GOT3 (cell line): ENCODE data around the gene CEACAM19.
"Not testable (repeated sequence)": the region's sequence is repeated elsewhere in the genome, so short reads cannot be mapped to it uniquely, and the experiment has no call there.

ENCODE experiments used
- DNase-seq: peaks from one replicate; lab custom pipeline; 2025; ENCODE audit warnings: mixed read lengths; lab: John Stamatoyannopoulos, UW

CEACAM19 gene, protein sequence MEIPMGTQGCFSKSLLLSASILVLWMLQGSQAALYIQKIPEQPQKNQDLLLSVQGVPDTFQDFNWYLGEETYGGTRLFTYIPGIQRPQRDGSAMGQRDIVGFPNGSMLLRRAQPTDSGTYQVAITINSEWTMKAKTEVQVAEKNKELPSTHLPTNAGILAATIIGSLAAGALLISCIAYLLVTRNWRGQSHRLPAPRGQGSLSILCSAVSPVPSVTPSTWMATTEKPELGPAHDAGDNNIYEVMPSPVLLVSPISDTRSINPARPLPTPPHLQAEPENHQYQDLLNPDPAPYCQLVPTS

DNA sequence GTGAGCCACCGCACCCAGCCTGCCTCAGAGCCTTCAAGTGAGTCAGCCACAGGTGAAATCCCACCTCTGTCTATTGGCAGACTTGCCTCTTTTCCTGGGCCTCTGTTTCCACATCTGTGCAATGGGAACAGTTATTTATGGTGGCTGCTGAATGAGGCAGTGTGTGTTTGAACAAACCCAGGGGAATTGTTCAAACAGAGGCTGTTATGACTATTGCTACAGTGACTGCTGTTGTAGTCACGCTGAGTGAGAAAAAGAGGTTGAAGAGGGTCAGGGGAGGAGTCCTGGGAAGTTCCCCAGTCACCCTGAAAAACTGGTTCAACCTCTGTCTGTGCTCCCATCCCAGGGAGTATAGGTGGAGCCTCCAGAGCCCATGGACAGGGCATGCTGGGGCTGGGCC lies at the start of gene CEACAM19:
Gene CEACAM19, plus strand, starts transcription at position 83 of the 400 bp plus-strand sequence. CDS start 450 bp downstream, outside the sequence.
- no peak for DNase-seq

DNA sequence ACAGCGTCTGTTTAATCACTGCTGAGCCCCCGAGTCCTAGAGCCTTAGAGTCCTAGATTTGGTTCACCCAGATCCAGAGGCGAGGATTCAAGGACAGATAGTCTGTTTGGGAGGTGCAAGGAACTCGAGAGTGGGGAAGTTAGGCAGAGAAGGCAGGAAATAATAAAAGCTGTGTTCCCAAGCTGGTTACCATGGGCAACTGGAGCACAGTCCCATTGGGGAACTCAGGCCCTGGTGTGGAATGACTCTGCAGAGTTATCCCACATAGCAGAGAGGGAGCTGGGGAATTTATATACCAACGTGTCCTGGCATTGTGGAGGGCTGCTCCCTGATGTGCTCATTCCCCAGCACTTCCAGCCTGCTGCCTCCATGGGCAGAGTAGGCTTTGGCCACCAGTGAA lies 48.2 kb upstream of the CEACAM19 start:
- DNase-seq, result no peak

DNA sequence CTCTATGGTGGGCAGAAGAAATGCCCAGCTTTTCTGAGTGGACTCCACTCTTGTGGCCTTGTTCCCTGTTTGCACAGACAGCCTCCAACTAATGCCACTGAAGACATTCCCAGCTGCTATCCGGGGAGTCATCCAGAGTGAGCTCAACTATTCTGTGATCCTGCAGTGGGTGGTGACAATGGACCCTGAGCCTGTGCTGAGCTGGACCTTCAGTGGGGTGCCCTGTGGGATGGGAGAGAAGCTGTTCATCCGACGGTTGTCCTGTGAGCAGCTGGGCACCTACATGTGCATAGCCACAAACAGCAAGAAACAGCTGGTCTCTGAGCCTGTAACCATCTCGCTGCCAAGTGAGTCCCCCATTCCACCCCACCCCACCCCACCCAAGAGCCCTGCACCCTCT lies 47.7 kb upstream of the CEACAM19 start:
- DNase-seq, result no peak

DNA sequence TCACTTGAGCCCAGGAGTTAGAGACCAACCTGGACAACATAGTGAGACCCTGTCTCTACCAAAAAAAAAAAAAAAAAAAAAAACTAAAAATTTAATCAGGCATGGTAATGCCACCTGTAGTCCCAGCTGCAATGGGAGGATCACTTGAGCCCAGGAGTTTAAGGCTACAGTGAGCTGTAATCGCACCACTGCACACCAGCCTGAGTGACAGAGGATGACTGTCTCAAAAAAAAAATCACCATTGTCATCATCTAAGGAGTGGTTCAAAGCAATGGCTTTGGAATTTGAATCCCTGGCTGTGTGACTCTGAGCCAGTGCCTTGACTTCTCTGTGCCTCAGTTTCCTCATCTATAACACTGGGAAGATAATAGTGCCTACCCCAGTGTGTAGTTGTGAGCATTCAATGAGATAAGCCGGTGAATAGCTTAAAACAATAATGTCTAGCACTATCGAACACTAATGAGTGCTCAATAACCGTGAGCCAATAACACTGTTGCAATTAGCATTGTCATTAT lies 46.4 kb upstream of the CEACAM19 start:
- DNase-seq, result no peak

DNA sequence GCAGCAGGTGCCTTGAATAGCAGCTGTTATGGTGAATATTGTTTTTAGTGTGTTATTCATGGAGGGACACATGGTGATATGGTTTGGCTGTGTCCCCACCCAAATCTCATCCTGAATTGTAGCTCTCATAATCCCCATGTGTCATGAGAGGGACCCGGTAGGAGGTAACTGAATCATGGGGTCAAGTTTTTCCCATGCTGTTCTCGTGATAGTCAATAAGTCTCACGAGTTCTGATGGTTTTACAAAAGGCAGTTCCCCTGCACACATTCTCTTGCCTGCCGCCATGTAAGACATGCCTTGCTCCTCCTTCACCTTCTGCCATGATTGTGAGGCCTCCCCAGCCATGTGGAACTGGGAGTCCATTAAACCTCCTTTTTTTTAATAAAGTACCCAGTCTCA lies 45.6 kb upstream of the CEACAM19 start:
- DNase-seq, result not testable (repeated sequence)

DNA sequence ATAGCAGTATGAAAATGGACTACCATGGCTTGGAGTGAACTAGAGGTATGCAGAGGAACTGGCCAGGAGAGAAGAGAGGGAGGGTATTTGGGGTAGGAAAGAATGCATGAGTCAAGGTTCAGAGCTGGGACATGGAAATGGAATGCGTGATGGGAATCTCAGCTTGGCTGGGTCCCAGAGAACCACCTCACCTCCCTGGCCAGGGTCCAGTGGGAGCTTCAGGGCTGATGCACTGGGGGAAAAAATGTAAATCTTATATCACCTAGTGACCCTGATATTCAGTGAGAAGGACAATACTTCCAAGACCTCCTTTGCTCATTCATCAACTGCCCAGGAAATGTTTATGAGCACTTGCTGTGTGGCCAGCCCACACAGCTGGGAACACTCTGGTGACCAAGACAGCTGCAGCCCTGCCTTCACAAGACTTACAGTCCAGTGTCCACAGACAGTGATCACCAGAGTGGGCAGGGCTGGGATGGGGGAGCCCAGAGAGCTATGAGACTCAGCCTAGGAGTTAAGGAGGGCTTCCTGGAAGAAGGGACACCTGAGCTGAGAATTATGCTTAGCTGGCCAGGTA lies 45.1 kb upstream of the CEACAM19 start:
- DNase-seq, result no peak

DNA sequence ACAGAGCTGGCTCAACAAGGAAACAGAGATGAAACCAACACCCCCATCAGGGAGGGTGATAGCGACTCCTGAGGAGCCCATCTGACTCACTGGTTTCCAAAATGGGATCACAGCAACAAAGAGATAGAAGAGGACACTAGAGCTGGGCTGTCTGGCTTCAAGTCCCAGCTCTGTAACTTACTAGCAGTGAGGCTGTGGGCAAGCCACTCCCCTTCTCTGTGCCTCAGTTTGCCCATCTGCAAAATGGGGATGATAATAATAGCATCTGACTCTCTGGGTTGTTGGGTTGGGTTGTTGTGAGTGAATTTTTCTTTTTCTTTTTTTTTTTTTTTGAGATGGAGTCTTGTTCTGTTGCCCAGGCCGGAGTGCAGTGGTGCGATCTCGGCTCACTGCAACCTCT lies 43.7 kb upstream of the CEACAM19 start:
- DNase-seq, result no peak

DNA sequence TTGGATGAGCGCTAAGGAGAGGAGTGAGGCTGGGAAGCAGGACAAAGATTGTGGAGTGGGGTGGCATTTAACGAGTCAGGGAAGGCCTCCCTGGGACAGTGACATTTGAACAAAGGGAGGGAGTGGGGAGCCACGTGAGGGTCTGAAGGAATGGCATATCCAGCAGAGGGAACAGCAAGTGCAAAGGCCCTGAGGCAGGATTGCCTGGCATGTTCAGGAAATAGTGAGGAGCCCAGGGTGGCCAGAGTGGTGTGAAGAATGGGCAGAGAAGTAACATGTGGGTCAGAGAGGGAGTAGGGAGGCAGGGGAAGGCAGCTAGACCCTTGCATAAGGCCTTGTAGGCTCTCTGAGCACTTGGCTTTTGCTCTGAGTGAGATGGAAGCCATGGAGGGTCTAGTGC lies 42.5 kb upstream of the CEACAM19 start:
- DNase-seq, result no peak

DNA sequence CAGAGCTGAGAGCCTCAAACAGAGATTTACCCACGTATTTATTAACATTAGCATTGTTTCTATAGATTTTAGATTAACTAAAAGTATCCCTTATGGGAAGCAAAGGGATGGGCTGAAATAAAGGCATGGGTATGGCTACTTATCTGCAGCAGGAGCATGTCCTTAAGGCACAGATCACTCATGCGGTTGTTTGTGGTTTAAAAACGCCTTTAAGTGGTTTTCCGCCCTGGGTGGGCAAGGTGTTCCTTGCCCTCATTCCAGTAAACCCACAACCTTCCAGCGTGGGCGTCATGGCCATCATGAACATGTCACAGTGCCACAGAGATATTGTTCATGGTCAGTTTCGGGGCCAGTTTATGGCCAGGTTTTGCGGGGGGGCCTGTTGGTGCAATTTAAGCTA lies 39.7 kb upstream of the CEACAM19 start:
- not testable (repeated sequence) for DNase-seq

DNA sequence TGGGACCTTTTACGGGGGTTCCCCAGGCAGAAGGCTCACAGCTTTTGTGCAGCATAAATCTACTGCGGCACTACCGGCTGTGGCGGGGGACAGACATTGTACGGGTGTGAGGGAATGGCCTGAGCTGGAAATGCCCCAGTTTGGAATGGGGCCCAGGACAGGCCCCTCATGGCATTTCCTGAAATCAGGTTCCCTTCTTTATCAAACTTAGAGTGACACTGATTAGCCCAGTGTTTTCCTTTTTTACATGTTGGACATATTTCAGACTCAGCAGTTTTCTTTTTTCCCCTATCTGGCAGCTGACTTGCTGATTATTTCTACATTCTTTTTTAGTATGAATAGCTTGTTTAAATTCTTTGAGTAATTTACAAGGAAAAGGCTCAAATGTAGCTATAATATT lies 37.2 kb upstream of the CEACAM19 start:
- not testable (repeated sequence) for DNase-seq

DNA sequence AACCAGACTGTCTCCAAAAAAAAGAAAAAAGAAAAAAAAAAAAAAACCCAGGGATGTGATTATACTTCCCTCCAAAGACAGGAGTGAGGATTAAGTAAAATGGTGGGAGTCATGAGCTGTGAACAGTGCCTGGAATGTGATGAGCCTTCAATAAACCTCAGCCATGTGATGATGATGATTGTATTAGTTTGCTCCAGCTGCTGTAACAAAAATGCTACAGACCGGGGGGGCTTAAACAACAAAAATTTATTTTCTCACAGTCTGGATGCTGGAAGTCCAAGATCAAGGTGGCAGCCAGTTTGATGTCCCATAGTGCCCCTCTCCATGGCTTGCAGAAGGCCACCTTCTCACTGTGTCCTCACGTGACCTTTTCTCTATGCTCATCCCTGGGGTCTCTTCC lies 36.5 kb upstream of the CEACAM19 start:
- DNase-seq, result no peak

DNA sequence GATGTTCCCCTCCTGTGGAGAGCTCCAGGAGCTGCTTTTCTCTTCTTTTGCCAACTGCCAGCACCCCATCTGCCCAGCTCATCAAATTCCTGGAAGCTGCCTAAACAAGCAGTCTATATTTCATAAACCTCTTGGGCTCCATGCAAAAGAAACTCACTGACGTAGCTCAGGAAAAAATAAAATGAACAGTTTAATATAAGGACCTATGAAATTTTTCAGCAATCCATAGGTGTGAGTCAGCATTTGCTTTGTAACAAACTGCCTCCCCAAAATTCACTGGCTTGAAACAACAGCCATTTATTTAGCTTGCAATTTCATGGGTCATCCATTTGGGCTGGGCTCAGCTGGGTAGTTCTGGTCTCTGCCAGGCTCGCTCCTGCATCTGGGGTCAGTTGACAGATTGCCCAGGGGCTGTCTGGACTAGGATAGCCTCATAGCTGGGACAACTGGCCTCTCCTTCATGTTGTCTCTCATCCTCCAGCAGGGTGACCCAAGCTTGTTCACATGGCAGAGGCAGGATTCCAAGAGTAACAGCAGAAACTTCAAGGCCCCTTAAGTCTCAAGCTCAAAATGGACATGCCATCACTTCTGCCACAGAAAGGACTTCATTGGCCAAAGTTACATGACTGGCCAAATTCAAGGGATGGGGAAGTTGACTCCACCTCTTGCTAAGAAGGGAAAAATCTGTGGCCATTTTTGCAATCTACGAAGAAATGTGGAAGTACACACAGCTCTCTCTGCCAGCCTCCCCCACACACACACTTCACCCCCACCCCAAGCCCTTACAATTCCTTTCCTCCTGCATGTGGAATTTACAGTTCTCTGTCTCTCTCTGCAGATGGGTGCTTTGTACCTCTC lies 35.5 kb upstream of the CEACAM19 start:
- DNase-seq, result no peak

DNA sequence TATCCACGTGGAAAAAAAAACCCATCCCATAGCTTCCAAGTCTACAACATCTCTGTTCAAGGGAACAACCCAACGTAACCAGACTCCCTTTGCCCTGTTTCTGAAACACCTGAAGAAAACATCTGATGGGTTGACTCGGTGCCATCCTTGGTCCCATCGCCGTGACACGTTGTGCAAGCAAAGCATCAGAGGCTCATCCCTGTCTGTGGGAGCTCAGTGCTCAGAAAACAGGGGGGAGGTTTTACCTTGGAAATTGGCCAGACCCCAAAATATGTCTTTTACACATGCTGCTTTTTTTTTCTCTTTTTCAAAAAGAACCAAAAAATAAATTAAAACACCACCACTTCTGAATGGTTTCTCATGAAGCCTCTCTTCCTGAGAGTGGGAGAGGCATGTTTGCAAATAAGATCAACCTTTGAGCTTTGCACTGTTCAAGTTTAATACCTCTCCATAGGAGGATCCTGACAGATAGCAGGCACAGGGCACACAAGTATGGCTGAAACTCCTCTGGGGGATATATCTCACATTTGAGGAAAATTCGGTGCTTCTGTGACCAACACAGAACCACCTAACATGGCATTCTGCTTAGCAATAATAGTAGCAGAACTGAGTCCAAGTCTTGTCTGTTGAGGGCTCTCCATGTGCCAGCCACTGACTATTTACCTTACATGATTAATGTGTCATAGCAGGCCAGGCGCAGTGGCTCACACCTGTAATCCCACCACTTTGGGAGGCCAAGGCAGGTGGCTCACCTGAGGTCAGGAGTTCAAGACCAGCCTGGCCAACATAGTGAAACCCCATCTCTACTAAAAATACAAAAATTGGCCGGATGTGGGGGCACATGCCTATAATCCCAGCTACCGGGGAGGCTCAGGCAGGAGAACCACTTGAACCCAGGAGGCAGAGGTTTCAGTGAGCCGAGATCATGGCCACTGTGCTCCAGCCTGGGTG lies 34.6 kb upstream of the CEACAM19 start:
- DNase-seq, result no peak

DNA sequence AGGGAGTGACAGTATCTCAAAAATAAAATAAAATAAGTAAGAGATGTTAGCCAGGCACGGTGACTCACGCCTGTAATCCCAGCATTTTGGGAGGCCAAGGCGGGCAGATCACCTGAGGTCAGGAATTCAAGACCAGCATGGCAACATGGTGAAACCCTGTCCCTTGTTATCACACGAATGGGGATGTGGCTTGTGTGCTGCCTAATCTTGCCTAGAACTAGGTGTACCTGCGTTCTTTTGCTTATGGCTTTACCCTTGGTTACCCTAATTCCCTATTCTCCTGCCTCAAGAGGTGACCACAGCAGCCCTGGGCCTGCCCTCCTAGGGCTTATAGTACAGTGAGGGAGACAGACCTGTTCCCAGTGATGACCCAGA lies 33.9 kb upstream of the CEACAM19 start:
- no peak for DNase-seq

DNA sequence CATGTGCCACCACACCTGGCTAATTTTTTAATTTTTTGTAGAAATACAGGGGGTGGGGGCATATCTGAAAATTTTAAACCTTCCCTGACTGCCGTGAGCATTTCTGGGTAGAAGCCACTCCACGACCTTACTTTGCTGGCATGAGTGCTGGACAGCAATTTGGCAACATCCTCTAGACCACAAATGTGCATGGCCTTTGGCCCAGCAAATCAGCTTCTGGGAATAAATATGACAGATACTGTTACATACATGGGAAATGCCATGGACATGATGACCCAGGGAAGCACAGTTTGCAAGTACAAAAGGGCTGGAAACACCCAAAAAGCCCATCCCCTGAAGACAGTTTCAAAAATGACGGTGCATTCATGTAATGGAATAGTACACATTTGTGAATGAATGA lies 30.8 kb upstream of the CEACAM19 start:
- DNase-seq, result no peak

DNA sequence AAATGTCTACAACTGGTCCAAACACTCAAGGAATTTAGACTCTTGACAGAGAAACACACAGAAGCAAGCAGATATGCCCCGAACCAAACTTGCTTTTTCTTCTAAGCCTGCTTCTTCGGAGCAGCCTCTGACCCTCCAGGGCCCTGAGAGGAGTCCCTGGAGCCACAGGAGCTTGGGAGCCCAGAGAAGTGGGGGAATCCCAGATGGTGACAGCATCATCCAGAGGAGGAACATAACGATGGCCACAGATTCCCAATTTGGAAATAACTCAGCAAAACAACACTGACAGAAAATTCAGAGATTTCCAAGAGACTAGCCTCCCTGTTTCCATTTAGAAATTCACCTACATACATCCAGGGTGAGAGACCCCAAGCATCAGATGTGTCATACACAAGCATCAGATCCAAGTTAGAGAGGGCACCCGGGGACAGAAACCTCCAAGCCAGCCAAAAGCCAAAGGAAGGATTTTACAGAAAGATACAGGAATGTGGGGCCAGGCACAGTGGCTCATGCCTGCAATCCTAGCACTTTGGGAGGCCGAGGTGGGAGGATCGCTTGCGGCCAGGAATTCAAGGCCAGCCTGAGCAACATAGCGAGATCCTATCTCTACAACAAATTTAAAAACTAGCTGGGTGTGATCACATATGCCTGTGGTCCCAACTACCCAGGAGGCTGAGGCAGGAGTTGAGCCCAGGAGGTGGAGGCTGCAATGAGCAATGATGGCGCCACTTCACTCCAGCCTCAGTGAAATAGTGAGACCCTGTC lies 29.6 kb upstream of the CEACAM19 start:
- no peak for DNase-seq

DNA sequence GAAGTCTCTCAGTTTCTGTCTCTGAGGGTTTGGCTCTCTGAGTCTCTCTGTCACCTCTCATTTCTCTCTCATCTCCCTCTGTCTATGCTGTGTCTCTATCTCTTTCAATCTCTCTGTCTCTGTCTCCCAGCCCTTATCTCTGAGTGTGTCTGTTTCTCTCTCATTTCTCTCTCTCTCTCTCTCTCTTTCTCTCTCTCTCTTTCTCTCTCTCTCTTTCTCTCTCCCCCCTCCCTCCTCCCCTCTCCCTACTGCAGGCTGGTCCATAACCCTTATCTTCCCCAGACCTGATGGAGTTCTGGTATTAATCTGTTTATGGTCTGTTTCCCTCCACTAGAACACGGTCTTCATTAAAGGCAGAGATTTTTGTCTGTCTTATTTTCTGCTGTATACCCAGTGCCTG lies 28.9 kb upstream of the CEACAM19 start:
- no peak for DNase-seq

DNA sequence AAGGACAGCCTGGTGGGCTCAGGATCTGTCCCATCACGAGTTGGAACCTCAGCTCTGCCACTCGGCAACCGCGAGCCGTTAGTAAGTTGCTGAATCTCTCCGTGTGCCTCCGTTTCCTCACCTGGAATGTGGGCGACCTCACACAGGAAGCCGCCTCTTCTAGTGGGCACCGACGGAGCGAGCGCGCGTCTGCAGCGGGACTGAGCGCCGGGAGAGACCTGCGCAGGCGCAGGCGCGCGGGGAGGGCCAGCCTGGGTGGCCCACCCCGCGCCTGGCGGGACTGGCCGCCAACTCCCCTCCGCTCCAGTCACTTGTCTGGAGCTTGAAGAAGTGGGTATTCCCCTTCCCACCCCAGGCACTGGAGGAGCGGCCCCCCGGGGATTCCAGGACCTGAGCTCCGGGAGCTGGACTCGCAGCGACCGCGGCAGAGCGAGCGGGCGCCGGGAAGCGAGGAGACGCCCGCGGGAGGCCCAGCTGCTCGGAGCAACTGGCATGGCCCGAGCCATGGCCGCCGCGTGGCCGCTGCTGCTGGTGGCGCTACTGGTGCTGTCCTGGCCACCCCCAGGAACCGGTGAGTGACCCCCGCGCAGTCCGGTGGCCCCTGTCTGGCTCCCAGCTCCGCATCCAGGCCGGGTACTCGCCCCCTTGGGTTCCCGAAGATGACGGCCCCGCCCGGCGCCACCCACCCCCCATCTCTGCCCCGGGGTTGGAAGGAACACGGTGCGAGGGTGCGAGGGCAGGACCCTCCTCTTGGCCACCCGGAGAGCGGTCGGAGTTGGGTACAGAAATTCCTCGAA lies 27.5 kb upstream of the CEACAM19 start, which contains the start of gene PVR:
Gene PVR, plus strand, starts transcription at position 306 of the 797 bp plus-strand sequence. Its CDS starts 187 bp downstream, at position 493.
- DNase-seq, result peak; percentile 46

DNA sequence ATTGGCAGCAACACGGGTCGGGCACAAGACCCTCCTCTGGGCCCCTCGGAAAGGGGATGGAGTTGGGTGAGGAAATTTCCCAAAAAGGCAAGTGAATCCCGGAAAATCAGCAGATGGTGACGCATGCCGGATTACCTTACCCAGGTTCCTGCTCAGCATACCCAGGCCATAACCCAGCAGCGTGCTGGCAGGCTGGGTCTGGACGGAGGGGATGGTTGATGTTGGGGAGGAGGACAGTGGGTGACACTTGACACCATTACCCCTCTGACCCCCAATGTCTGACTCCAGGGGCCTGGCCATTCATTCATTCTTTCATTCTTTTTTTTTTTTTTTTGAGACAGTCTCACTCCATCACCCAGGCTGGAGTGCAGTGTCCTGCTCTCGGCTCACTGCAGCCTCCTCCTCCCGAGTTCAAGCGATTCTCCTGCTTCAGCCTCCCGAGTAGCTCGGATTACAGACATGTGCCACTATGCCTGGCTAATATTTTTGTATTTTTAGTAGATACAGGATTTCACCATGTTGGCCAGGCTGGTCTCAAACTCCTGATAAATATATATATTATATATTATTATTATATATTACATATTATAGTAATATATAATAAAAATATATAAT lies 26.8 kb upstream of the CEACAM19 start:
- no peak for DNase-seq
